Hippocampal formation (tissue), 2 donors: ENCODE data around the gene ZFR.
"Not testable (repeated sequence)": the region's sequence is repeated elsewhere in the genome, so short reads cannot be mapped to it uniquely, and the experiment has no call there.

Experiments used
- DNase-seq, 2 donors: peaks; one replicate each; lab custom pipeline; 2025; lab: John Stamatoyannopoulos, UW

Gene ZFR

DNA sequence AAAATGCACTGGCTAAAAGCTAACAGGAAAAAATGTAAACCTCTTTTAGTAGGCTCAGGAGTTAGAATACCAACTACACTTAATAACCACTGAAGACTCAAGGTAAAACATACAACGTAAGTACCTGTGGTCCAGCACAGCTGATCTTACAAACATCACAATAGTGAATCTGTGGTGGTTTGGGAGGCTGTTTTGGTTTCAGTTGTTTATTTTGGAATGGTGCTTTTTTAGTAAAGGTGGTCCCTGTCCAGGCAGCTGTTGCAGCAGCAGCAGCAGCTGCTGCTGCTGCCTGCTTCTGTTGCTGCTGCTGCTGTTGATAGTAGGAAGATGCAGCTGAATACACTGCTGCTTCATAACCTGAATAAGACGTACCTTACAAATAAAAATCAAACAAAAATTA lies 37.9 kb downstream of the ZFR start:
- no peak for DNase-seq

DNA sequence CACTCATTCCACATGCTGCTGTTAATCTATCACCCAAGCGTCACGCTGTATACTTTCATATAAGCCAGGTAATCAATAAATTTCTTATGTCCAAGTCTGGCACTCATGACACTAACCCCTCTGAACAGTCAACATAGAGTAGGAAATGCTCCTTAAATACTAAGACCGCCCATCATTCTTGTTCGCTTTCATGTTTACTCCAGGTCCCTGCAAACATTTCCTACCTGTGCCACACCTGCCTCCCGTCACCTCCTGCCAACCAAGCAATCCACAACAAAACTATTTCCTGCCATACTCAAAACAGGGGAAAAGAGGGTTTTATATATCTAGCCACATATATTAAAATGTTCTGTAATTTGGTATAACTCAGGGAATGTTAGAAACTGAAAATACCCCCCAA lies 39.0 kb downstream of the ZFR start:
- DNase-seq, result no peak

DNA sequence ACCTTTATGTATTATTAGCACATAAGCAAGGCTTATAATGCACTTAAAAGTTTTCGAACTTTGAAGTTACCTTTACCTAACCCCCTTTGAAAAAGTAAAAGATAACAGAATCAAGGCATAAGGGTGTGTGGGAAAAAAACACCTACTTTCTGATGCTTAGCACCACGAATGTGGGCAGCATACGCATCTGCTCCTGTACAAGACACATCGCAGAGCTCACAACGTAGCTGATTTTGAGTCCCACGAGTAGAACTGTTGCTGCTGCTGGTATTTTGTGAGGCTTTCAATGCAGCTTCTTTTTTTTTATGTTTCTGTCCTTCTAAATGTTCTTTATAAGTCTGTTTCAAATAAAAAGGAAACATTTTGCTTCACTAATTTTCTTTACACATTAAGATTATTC lies 40.8 kb downstream of the ZFR start:
- peak in 1 of 2 donors; percentile 26 for DNase-seq

DNA sequence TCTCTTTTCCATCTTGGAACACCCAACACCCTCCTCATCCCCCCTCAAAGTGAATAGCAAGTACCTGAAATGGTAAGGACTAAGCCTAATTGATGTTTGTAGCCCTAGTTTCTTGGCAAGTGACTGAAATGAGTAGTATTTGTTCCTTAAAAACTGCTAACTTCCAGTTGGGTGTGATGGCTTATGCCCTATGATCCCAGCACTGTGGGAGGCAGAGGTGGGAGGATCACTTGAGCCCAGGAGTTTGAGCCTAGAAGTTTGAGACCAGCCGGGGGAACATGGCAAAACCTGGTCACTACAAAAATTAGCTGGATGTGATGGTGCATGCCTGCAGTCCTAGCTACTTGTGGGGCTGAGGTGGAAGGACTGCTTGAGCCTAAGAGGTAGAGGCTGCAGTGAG lies 44.1 kb downstream of the ZFR start:
- no peak for DNase-seq

DNA sequence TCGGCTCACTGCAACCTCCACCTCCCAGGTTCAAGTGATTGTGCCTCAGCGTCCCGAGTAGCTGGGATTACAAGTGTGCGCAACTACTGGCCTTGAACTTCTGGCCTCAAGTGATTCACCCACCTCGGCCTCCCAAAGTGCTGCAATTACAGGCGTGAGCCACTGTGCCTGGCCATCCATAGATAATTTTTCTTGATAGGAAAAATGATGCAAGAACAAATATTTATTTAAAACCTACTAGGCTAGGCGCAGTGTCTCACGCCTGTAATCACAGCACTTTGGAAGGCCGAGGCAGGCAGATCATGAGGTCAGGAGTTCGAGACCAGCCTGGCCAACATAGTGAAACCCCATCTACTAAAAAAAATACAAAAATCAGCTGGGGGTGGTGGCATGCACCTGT lies 45.8 kb downstream of the ZFR start:
- DNase-seq, result not testable (repeated sequence)

DNA sequence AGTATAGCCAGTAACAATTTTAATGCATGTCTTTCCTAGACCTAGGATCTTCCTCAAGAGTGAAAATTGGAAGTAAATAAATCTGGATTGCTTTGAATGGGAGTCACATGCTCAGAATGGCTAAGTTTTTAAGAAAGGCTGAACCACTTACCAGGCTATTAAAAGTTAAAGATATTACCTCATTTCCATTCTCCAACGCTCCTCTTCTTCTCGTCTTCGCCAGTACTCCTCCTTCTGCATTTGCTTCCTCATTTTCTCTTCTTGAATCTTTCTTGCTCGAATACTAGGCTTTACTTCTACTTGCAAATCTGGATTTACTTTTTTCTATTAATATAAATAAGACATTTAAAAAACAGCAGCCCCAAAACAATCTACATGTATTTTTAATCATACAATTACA lies 49.6 kb downstream of the ZFR start:
- no peak for DNase-seq

DNA sequence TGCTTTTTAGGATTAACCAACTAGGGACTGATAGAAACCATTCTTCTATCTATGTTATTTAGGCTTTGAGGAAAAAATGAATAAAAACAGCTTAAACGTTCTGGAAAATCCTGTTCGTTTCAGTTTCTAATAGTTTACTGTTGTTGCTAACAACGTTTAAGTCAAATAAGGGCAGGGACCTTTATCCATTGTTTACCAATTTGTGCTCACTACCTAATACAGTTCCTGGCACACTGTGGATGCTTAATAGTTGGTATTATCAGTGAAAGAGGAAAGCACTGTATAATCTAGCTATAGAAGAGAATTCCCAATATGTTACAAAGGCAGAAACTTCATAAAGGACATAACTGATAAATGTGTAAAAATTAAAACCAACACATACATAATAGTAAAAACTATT lies 52.5 kb downstream of the ZFR start:
- DNase-seq, result no peak

DNA sequence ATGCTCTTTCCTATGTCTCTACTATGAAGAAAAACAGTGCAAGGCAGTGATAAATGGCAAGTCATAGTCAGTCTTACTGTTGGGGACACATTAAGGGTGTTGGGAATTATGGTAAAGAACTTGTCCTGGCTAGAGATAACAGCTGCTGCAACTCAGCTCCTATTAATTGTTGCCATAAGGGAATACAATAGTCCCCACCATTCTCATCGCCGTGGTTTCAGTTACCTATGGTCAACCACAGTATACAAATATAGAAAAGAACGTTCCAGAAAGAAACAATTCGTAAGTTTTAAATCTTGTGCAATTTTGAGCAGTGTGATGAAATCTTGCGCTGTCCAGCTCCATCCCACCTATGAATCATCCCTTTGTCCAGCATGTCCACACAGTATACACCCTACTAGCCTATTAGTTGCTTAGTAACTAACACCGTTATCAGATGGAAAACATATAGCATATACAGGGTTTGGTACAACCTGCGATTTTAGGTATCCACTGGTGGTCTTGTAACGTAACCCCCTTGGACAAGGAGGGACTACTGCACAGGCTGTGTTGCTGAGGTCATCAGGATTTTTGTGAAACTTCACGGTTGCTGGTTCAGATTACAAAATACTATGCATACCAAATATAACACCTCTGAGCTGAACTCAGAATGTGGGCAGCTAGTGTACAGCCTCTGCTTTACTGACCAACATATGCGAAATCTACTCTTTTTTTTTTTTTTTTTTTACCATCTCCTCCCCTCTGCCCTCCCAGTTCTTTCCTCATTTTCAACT lies 53.5 kb downstream of the ZFR start:
- DNase-seq, result no peak

DNA sequence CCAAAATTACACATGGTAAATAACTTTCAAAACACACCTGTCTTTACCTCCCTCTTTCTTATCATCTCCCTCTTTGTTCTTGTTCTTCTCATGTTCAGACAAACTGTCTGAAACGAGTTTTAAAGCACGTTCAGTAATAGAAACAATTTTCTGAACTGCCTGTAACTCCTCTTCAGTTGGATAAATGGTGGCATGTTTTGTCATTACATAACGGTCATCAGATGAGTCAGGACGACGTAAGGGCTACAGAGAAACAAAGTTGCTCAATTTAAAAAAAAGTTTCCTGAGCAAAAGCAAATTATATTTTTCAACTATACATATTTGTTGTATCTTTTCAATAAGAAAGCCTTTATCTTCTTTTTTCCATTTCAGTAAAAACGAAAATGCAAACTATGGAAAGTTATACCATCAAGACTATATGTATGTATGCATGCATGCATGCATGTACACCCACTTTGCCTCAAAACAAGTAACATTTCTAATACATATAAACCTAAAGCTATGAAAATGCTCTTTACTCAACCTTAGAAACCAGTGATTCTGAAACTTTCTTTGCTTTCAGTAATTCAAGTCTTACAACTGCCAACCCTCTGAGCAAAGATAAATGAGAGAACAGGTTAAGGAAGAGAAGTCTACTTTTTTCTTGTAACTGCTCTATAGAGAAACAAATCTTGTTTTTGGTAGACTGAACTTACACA lies 56.0 kb downstream of the ZFR start:
- DNase-seq, result no peak

DNA sequence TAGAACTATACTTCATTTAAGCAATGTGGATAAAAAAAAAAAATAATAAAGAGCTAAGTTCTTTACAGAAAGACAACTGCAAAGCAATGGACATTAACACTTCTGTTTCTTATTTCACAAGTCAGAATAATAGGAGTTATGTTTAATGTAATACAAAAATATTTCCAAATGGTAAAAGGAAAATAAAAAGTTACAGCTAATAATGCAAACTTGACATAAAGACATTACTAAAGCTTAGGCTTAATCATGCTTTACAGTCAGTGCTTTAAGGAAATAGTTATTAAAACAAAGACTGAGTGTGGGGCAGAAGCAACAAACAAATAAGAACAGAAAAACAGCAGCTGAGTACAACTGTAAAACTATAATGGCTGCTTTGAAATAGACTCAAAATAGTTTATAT lies 56.7 kb downstream of the ZFR start:
- no peak for DNase-seq

DNA sequence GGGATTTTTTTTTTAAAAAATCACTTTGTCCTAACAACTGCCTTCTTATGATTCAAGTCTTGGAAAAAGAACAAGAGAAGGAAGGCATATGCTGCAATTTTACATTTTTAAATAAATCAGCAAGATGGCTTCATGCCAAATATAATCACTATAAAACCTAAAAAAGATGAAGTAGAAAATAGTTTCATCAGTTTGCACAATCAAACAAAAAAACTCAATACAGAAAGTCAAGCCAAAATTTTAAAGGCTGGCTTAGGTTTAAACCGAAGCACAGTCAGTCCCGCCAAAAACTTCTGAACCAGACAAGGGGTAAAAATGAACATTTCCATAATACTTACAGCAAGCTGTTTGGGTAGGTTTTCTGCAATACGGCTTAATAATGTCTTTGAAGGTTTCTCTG lies 57.3 kb downstream of the ZFR start:
- peak in 1 of 2 donors; percentile 17 for DNase-seq

DNA sequence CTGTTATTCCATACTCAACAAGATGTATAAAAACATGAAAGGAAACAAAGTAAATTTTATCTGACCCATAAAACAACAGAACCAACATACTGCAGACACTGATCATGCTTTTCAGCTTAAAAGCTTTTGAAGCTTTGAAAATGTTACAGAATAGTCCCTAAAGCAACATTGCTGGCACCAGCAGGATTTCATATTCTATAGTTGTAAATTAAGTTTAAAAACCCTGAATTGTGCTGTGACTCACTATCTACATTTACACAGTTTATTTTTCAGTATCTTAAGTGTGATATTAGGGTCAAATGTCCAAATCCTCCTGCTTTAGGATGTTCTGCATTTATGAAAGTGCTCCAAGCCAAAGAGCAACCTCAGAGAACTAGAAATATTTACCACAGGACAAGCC lies 59.9 kb downstream of the ZFR start:
- no peak for DNase-seq

DNA sequence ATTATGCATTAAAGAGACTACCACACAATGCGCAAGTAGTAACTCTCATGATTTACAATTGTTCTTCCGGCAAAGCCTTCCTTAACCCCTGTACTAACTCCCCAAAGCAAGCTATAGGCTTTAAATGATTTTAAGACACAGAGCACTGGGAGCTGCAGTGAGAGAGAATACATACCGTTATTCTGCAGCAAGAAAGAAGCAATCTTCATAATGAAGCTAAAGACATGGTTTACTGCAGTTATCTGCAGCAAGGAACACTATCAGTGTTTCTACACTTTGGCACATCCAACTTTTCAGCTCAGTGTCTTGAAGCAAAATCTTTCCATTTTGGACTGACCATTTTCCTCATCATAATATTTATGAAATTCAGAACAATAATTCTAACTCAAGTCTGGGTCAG lies 61.0 kb downstream of the ZFR start:
- peak in 1 of 2 donors; percentile 15 for DNase-seq

DNA sequence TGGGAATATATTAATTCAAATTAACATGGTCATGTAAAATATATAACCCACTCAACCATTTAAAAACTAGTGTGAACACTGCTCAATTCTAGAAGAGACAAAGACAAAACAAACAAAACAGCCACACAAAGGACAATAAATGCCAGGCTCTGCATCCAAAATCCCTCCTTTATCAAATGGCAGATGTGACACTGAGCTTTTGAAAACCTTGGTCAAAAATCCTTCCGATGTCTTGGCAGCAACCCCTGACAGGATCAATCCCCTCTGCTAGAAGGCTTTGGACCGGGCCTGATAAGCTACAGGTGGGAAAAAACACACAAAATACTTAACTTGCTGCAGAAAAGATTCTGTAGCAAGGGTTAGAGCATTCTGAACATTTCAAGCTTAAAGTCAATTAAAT lies 61.5 kb downstream of the ZFR start:
- peak in 1 of 2 donors; percentile 23 for DNase-seq

DNA sequence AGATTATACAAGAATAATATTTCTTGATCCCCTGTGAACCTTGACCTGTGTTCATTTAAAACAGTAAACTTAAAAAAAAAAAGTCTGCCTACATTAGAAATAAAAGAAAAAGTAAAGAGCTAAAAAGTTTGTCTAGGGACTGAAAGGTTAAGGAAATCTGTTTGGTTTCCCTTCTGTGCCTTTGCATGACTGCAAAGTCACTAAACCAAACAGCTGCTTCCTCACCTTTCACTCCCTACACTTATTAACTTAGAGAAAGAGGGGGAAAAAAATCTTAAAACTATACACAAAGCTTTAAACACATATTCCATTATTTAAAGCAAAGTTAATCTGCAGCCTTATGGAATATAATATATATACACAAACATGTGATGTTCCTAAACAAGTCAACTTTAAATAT lies 65.1 kb downstream of the ZFR start:
- no peak for DNase-seq

DNA sequence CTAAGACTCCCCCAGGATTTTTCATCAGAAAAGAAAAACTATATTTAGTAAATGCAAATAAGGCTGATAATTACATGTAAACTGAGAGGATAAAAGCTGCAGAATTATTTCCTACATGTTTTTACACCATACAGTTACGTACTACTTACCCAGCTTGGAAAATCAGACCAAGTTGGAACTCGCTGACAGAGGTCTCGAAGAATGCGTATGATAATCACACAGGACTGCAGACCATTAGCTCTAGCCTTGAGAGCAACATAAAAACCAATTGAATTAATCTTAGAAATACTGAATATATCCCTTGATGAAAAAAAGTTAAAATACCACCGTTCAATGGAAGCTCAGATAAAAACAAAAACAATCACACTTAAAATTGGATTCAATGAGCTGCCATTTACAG lies 65.6 kb downstream of the ZFR start:
- DNase-seq, result no peak

DNA sequence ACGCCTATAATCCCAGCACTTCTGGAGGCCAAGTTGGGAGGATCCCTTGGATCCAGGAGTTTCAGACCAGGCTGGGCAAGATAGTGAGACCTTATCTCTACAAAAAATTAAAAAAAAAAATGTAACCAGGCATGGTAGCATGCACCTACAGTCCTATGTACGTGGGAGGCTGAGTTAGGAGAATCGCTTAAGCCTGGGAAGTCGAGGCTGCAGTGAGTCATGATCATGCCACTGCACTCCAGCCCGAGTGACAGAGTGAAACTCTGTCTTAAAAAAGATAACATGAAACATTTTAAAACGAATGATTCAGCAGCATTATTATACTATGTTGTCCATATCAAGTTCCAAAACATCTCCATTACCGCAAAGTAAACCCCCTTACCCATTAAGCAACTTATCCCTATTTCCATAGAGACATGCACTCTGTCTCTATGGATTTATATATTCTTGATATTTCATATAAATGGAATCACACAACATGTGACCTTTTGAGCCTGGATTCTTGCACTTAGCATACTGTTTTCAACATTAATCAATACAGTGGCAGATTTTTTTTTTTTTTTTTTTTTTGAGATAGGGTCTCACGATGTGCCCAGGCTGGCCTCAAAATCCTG lies 74.9 kb downstream of the ZFR start:
- no peak for DNase-seq

DNA sequence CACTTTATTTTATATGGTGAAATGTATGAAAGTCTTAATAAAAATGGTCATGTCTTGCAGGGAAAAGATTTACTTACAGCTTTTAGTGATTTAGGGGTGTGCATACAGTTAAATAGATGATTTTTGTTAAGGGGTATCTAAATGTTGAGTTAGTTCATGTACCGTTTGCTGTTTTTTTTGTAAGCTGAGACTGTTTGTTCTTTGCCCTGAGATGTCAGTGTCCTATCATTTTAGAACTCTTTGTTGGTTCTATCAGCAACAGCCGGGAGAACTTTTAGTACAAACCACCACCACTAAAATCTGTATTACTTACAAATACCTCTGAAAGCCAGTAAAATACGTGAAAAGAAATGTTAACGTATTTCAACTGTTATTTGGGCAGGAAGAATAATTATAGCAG lies 75.5 kb downstream of the ZFR start:
- no peak for DNase-seq

DNA sequence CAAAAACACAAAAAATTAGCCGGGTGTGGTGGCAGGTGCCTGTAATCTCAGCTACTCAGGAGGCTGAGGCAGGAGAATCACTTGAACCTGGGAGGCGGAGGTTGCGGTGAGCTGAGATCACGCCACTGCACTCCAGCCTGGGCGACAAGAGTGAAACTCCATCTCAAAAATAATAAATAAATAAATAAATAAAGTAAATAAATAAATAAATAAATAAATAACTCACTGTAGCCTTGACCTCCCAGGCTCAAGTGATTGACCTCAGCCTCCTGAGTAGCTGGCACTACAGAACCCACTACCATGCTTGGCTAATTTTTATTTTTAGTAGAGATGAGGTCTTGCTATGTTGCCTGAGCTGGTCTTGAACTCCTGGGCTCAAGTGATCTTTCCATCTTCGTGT lies 77.3 kb downstream of the ZFR start:
- DNase-seq, result not testable (repeated sequence)

DNA sequence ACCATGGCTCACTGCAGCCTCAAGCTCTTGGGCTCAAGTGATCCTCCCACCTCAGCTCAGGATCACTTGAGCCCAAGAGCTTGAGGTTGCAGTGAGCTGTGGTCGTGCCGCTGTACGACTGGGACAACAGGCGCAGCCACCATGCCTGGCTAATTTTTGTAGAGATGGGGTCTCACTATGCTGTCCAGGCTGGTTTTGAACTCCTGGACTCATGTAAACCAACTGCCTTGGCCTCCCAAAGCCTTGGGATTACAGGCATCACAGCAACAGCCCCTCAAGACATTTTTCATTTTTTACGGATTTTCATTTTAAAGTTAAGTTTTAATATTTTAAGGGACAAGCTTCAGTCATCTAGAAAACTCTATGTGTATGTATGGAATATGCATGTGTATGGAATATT lies 78.9 kb downstream of the ZFR start:
- DNase-seq, result no peak

DNA sequence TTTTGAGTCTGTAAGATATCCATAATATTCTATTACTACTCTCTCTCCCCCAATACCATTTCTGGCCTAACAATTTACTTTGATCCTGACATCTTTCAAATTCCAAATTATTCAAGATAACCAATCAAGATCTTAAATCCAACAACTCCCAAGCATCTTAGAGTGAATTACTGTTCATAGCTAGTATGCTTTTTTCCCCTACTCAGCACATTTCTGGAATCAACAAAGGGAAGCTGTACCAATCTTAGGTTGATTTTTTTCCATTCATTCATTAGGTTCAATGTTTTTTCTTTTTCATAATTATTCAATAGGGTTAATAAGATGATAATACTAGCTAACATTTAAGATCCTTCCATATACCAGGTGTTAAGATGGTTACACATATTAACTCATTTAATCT lies 81.5 kb downstream of the ZFR start:
- DNase-seq, result no peak

DNA sequence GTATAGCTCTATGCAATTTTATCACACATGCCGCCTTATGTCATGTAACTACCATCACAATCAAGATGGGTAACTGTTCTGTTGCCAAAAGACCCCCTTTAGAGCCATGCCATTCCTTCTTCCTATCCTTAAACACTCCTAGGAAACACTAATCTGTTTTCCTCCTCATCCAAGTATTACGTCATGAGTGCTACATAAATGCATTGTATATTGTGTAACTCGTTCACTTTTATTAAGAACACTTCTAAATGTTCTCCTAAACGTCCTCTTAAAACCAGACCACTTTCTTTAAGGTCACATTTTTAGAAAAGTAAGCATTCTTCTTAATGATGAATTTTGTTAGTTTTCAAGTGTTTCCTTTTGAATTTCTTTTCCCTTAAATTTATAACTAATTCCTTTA lies 82.0 kb downstream of the ZFR start:
- no peak for DNase-seq

DNA sequence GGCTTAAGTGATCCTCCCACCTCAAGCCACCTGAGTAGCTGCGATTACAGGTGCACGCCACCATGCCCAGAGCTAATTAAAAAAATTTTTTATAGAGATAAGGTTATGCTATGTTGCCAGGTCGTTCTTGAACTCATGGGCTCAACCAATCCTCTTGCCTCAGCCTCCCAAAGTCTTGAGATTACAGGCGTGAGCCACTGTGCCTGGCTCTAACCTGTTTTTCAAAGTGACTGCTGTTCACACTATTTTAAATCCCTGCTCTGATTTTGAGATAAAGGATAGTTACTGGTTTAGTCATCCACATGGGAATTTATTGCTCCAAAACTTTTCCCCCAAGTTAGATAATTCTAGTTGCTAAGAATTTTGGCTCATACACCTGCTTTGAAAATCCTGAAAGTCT lies 83.6 kb downstream of the ZFR start:
- no peak for DNase-seq
